Transverse colon (tissue), 4 donors: ENCODE measurements around the gene RPTOR.

Experiments used
- CTCF ChIP-seq, 5 experiments: fragments of 200-600 bp in 3 of 5; fragments of 450-650 bp in 2 of 5; sonication (generic) in 3 of 5; IDR thresholded peaks; 1 replicate in 2 of 5; 2 replicates in 3 of 5; pipeline ENCODE4 v1.5.1; 2016 to 2017; ENCODE audit warnings: antibody characterized with exemption in 5 of 5, inconsistent platforms in 3 of 5, mild to moderate bottlenecking in 2 of 5, moderate library complexity in 1 of 5
- POLR2AphosphoS5 ChIP-seq, 3 donors: sonication (generic); formaldehyde crosslinking; IDR thresholded peaks; one replicate each; pipeline ENCODE4 v1.6.1; 2016; ENCODE audit warnings: antibody characterized with exemption in 3 of 3

GRCh38 chr17:80742091-80742490, 197.5 kb downstream of the RPTOR start:
- no peak for TF ChIP-seq CTCF (IDR thresholded peaks at IDR 0.05)
- no peak for TF ChIP-seq POLR2AphosphoS5 (IDR thresholded peaks at IDR 0.05)
